ENCODE data around the gene MPHOSPH9.
"Not testable (repeated sequence)": the region's sequence is repeated elsewhere in the genome, so short reads cannot be mapped to it uniquely, and the experiment has no call there.

The MPHOSPH9 gene

GRCh38 chr12:123225443-123225842, 7.5 kb downstream of the MPHOSPH9 start:
- DNase-seq (ENCODE audit: low spot score) = no peak

- DNase-seq (ENCODE audit: low spot score) = no peak
These were observed 9.7 kb downstream of the MPHOSPH9 start for GRCh38 chr12:123223241-123223668.

- DNase-seq (ENCODE audit: low spot score) = not testable (repeated sequence)
These were observed 25.1 kb downstream of the MPHOSPH9 start for GRCh38 chr12:123207815-123208214.

GRCh38 chr12:123206794-123207193, 26.1 kb downstream of the MPHOSPH9 start:
- DNase-seq (ENCODE audit: low spot score) = not testable (repeated sequence)

- DNase-seq (ENCODE audit: low spot score) = no peak
These were observed 32.5 kb downstream of the MPHOSPH9 start for GRCh38 chr12:123200414-123200813.

- DNase-seq (ENCODE audit: low spot score) = no peak
These were observed 33.0 kb downstream of the MPHOSPH9 start for GRCh38 chr12:123199936-123200335.

GRCh38 chr12:123187637-123188036, 45.3 kb downstream of the MPHOSPH9 start:
- no peak for DNase-seq (ENCODE audit: low spot score)

GRCh38 chr12:123180171-123180570, 52.8 kb downstream of the MPHOSPH9 start:
- no peak for DNase-seq (ENCODE audit: low spot score)

GRCh38 chr12:123171967-123172366, 61.0 kb downstream of the MPHOSPH9 start:
- DNase-seq (ENCODE audit: low spot score) = no peak

- no peak for DNase-seq (ENCODE audit: low spot score)
These were observed 65.6 kb downstream of the MPHOSPH9 start for GRCh38 chr12:123167329-123167728.

- no peak for DNase-seq (ENCODE audit: low spot score)
These were observed 67.4 kb downstream of the MPHOSPH9 start for GRCh38 chr12:123165537-123165936.

GRCh38 chr12:123164710-123165261, 68.2 kb downstream of the MPHOSPH9 start:
- no peak for DNase-seq (ENCODE audit: low spot score)

- DNase-seq (ENCODE audit: low spot score) = no peak
These were observed 68.7 kb downstream of the MPHOSPH9 start for GRCh38 chr12:123164222-123164621.

- DNase-seq (ENCODE audit: low spot score) = no peak
These were observed 69.7 kb downstream of the MPHOSPH9 start for GRCh38 chr12:123163227-123163626.

GRCh38 chr12:123160801-123161487, 72.0 kb downstream of the MPHOSPH9 start:
- no peak for DNase-seq (ENCODE audit: low spot score)

GRCh38 chr12:123153906-123154305, 79.0 kb downstream of the MPHOSPH9 start:
- DNase-seq (ENCODE audit: low spot score) = no peak

GRCh38 chr12:123152833-123153232, 80.1 kb downstream of the MPHOSPH9 start:
- no peak for DNase-seq (ENCODE audit: low spot score)

- no peak for DNase-seq (ENCODE audit: low spot score)
These were observed 81.2 kb downstream of the MPHOSPH9 start for GRCh38 chr12:123151457-123152454.

- DNase-seq (ENCODE audit: low spot score) = no peak
These were observed 82.0 kb downstream of the MPHOSPH9 start, which contains the start of gene PITPNM2 for GRCh38 chr12:123150744-123151456. PITPNM2 (minus strand) TSS chr12:123151090; CDS start chr12:123034590, 116,500 bp downstream.

GRCh38 chr12:123150275-123150743, 82.6 kb downstream of the MPHOSPH9 start:
- DNase-seq (ENCODE audit: low spot score) = no peak

GRCh38 chr12:123149501-123150274, 83.3 kb downstream of the MPHOSPH9 start:
- no peak for DNase-seq (ENCODE audit: low spot score)
